22Rv1 (cell line): ENCODE results near the gene LTF.

Experiments used
- H3K27ac ChIP-seq: fragments of 450-650 bp; 2 replicates; pipeline ENCODE4 v1.5.1; 2017
- ZFX ChIP-seq: fragments of 450-650 bp; IDR thresholded peaks from 2 replicates; pipeline ENCODE4 v1.6.1; 2017; ENCODE audit warnings: antibody characterized with exemption, borderline replicate concordance
- TF ChIP-seq, protein P1 (sequence below): fragments of 450-650 bp; IDR thresholded peaks from 2 replicates; pipeline ENCODE4 v1.5.1; 2017; ENCODE audit warnings: mild to moderate bottlenecking

The LTF gene

DNA sequence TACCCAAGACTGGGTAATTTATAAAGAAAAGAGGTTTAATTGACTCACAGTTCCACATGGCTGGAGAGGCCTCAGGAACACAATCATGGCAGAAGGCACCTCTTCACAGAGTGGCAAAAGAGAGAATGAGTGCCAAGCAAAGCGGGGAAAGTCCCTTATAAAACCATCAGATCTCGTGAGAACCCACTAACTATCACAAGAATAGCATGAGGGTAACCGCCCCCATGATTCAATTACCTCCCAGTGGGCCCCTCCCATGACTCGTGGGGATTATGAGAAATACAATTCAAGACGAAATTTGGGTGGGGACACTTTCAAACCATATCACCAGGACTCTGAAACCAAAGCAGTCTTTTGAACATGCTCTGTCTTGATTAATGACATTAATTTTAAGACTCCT is 40.1 kb upstream of the LTF start:
- TF ChIP-seq, protein P1, sequence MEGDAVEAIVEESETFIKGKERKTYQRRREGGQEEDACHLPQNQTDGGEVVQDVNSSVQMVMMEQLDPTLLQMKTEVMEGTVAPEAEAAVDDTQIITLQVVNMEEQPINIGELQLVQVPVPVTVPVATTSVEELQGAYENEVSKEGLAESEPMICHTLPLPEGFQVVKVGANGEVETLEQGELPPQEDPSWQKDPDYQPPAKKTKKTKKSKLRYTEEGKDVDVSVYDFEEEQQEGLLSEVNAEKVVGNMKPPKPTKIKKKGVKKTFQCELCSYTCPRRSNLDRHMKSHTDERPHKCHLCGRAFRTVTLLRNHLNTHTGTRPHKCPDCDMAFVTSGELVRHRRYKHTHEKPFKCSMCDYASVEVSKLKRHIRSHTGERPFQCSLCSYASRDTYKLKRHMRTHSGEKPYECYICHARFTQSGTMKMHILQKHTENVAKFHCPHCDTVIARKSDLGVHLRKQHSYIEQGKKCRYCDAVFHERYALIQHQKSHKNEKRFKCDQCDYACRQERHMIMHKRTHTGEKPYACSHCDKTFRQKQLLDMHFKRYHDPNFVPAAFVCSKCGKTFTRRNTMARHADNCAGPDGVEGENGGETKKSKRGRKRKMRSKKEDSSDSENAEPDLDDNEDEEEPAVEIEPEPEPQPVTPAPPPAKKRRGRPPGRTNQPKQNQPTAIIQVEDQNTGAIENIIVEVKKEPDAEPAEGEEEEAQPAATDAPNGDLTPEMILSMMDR: no peak
- no peak for TF ChIP-seq ZFX
- no peak overlapping the region for H3K27ac ChIP-seq

DNA sequence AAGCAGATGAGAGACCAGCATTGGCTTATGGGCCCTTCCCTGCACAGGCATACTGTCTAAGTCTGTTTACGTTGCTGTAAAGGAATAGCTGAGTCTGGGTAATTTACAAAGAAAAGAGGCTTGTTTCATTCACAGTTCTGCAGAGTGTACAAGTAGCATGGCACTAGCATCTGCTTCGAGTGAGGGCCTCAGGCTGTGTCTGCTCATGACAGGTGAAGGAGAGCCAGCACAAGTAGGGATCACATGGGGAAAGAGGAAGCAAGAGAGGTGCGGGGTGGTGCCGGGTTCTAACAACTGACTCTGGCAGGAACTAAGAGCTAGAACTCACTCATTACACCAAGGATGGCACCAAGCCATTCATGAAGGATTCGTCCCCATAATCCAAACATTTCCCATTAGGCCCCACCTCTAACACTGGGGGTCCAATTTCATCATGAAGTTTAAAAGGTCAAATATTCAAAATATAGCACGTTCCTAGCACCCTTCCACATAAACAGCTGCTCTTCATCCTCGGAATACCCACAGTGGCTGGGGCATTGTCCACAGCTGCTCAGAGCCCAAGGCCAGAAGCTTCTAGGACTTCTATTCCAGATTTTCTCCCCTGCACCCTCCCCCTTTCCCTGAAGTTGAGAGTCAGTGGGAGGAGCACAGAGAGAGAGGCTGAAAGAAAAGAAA is 38.6 kb upstream of the LTF start:
- no peak overlapping the region for H3K27ac ChIP-seq
- TF ChIP-seq ZFX: no peak
- TF ChIP-seq, protein P1: no peak

DNA sequence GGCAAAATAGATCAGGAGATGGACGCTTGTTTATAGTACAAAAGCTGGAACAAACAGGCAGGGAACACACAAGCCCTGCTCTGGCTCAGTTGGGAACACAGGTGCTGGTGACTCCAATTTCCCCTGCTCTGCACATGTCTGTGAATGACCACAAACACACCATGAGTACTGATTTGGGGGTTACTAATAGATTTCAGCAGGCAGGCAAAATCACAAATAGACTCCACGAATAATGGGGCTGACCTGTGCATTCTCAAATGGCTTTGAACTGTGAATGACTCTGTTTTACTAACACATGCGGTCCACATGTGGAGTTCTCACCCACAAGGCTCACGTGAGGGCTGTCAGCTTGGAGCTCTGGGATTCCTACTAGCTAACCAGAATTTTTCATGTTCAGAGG is 37.0 kb upstream of the LTF start:
- TF ChIP-seq, protein P1: no peak
- TF ChIP-seq ZFX: no peak
- H3K27ac ChIP-seq: no peak overlapping the region

DNA sequence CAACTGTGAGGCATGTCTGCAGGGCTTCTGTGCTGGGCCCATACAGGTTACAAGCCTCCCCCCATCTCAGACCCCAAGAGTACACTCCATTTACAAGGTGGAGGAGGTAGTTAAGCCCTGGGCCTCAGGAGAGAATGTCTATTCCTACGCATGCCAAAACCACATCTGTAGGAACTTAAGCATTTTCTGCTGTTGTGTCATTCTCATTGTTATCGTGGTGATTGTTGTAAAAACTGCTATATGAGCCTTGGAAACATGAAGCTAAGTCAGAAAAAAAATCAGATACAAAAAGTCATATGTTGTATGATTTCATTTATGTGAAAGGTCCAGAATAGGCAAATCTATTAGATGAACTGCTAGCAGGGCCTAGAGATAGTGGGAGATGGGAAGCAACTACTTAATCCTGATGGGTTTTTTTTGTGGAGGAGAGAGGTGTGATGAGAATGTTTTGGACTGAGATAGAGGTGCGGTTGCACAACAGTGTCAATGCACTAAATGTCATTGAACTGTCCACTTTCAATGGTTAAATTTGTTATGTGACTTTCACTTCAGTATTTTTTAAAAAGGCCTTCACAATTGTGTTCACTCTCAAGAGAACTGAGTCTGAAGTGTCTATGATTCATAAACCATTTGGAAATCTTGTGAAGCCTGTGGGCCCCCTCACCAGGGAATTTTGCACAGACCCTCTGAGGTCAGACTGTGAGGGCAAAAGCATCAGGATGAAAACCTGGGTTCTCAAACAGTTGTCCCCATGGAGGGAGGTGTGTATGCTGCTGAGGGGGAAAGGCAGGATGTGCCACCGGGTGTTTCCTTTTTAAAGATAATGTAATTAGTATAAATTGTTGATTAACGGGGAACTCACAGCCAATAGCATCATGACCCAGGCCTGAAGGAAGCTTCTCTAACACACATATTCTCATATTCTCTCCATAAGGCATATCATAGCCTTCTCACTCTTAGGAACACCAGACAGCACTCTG is 36.2 kb upstream of the LTF start:
- H3K27ac ChIP-seq: no peak overlapping the region
- no peak for TF ChIP-seq ZFX
- TF ChIP-seq, protein P1: no peak

DNA sequence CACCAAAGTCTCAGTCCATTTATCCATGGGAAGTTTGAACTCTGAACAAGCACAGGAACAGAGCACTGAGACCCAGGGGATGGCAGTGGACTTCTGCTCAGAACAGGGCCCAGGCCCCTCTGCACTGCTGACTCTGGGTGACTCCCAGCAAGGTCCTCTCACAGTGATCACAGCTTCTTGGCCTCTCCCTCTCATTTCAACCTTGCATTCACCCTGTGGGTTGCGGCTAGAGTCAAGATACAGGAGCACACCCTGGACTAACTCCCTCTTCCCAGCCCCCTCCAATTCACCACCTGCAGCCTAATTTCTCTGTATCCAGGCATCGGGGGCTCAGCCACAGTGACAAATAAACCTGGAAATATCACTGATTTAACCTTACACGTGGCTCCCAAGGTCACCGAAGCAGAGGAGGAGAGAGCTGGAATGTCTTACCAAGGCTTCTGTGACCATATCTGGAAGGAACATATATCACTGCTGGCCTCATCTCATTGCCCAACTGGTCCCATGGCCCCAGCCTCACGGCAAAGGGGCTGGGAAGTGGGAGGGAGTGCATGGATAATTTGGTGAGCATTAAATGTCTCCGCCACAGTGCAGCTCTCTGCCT is 34.3 kb upstream of the LTF start:
- TF ChIP-seq ZFX: no peak
- TF ChIP-seq, protein P1: no peak

DNA sequence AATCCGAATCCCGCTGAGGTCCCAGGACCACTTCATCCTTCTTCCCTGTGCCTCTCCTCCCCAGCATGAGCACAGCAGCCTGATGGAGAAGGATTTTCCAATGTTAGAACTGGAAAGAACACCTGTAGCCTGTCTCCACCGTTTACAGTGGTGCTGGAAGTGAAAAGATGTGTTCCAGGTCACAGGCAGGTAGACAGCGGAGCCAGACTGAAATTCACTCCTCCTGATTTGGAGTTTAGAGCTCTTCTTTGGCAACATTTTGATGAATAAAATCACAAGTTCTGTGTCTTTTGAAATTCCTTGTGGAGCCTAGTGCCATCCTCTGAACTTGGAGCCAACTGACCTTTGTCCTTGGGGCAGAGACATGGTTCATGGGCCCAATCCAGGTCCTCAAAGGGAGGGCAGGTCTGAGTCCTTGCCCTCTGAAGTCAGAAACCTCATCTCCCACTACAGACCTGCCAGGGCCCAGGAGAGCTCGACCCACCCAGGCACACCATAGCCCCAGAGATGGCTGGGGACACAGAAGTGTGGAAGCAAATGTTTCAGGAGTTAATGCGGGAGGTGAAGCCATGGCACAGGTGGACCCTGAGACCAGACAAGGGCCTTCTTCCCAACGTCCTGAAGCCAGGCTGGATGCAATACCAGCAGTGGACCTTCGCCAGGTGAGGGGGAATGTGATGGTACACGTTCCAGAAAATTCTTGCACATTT is 33.0 kb upstream of the LTF start, which contains the start of gene RTP3:
Gene RTP3 (plus strand): TSS at position 421 of the 710 bp plus-strand sequence. CDS start 87 bp downstream, at position 508.
- TF ChIP-seq, protein P1: no peak
- TF ChIP-seq ZFX: no peak
- no peak within 1 kb of the TSS for H3K27ac ChIP-seq

More for the DNA sequence above, 34.3 kb upstream of the LTF start:
- no peak overlapping the region for H3K27ac ChIP-seq
